ENCODE data around the gene PLEKHF1.

DNA sequence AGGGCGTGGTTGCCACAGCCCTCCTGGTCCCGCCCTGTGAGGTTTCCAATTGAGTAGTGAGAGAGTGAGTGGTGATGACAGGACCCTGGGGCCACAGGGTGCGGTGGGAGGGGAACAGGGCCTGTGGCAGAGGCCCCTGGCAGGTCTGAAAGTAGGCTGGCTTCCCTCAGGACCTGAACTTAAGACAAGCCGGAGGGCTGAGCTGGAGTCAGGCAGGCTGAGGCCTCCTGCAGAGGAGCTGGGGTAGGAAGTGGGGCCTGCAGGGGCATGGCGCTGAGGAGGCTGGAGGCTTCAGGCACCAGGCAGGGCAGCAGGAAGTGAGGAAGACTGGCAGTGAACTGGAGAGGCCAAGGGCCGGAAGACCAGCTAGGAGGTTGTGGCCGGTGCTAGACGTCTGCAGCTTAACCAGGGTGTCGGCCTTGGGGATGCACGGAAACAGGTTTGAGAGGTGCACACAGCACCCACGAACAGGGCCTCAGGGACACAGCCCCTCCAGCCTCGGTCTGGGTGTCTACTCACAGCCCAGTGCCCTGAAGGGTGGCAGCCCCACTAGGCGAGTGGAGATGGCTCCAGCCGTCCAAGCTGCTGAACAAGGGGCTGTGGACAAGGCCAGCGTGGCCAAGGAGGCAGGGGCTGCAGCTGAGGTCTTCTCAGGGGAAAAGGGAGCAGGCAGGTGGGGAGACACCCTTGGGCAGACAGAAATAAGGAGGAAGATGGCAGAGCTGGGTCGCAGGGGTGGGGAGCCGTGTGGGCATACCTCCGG, 41.4 kb upstream of the PLEKHF1 start:
- TF ChIP-seq CTCF (conservative IDR thresholded peaks at IDR 0.05): no peak
- no peak for TF ChIP-seq ZFX (IDR thresholded peaks at IDR 0.05)
